Measurements from ENCODE around the gene GPR135. TPM values are rescaled to one million over a fixed set of nuclear protein-coding genes. Genes with fewer than 3 reads are reported as not detected.

The GPR135 gene
- total RNA-seq: 4.7 TPM

GRCh38 chr14:59465316-59466135 lies at the start of gene GPR135:
Gene GPR135, minus strand, starts transcription at chr14:59465380. Its CDS starts 154 bp downstream, at chr14:59465226.
- intact Hi-C loops (cut with DNase I): loop anchor here (1.0 kb wide), 1 partner anchor 19 kb away; the partner anchor contains the start of genes JKAMP and L3HYPDH
- peak within 1 kb of the TSS; percentile 79 to 93 for H3K27ac ChIP-seq
- no peak for TF ChIP-seq CTCF (IDR thresholded peaks at IDR 0.05)

DNA sequence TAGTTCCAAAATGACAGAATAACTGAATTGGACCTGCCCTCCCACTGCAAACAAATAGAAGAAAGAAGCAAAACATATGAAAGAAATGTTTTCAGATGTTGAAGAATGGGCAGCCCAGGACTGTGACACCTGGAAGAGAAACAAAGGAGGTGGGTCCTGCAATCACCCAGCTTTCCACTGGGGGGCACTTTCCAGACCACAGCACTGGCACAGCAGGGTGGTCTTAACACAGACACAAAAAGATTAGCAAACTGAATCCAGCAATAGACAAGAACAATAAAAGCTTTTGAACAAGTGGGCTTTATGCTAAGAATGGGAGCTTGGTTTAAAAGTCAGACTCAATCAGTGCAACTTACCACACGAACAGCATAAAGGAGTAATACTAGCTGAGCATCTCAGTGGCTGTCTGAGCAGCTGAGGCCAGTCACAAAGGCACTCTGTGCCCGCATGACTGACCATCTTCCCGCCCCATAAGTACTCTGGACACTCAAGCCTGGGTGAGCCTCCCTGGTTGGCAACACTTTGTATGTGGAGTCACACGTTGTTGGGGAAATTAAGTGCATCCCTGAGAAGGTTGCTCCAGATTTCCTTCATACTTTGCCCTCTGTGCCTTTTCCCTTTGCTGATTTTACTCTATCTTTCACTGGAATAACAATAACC lies 46.9 kb upstream of the GPR135 start:
- H3K27me3 ChIP-seq: no peaks in the 10 kb centered on the region
- no peaks in the 10 kb centered on the region for H3K9me3 ChIP-seq
- DNase-seq (ENCODE audit: low spot score in 2 of 2): no peak
- H3K4me3 ChIP-seq: no peak overlapping the region
- no peaks in the 10 kb centered on the region for H3K36me3 ChIP-seq
- H3K27ac ChIP-seq: no peak overlapping the region
- intact Hi-C loops (cut with DNase I): no loop called here
- peak in 1 of 3 experiments; percentile 23 for TF ChIP-seq CTCF (IDR thresholded peaks at IDR 0.05)
- H3K4me1 ChIP-seq: no peaks in the 10 kb centered on the region

More at GRCh38 chr14:59465316-59466135, at the start of gene GPR135:
- Histone ChIP-seq H3K9me3 (no peaks in the 10 kb centered on the region), H3K4me1 (peaks cover 0 to 10% of the 10 kb centered on the region in 2 donors), H3K36me3 (peaks cover 0 to 4% of the 10 kb centered on the region in 2 donors), H3K27me3 (no peaks in the 10 kb centered on the region), H3K4me3 (peak within 1 kb of the TSS; percentile 79 to 93)
- DNase-seq (ENCODE audit: low spot score in 2 of 2): no peak

- H3K27ac ChIP-seq: no peak overlapping the region
- H3K27me3 ChIP-seq: no peaks in the 10 kb centered on the region
- no peaks in the 10 kb centered on the region for H3K4me1 ChIP-seq
- TF ChIP-seq CTCF (IDR thresholded peaks at IDR 0.05): no peak
- no peak overlapping the region for H3K4me3 ChIP-seq
- no peak for DNase-seq (ENCODE audit: low spot score in 2 of 2)
- no peaks in the 10 kb centered on the region for H3K9me3 ChIP-seq
- H3K36me3 ChIP-seq: no peaks in the 10 kb centered on the region
- intact Hi-C loops (cut with DNase I): no loop called here
These were observed 45.8 kb upstream of the GPR135 start for GRCh38 chr14:59510966-59511365.

GRCh38 chr14:59510001-59510400 lies 44.8 kb upstream of the GPR135 start:
- no peak for TF ChIP-seq CTCF (IDR thresholded peaks at IDR 0.05)

DNA sequence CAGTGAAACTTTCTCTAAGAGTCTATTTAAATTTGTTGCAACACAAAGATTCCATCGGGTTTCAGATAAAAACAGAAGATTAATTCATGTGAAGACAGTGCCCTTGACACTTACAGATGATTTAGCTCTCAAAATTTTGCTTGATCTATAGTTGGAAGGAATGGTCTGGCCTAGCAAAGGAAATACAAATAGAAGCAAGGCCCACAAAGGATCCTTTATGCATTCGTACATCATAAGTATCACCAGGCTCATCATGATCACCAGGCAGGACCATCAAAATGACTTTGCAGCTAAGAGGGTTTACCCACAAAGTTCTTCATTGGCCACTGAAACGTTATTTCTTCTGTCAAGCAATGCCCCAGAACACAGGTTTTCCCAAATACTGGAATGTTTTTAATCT lies 43.9 kb upstream of the GPR135 start:
- no peak for TF ChIP-seq CTCF (IDR thresholded peaks at IDR 0.05)
- Histone ChIP-seq H3K36me3 (peaks cover 0 to 3% of the 10 kb centered on the region in 2 donors), H3K4me1 (no peaks in the 10 kb centered on the region), H3K27me3 (no peaks in the 10 kb centered on the region), H3K27ac (no peak overlapping the region), H3K9me3 (no peaks in the 10 kb centered on the region), H3K4me3 (no peak overlapping the region)
- DNase-seq (ENCODE audit: low spot score in 2 of 2): no peak
- intact Hi-C loops (cut with DNase I): loop anchor here (5.0 kb wide), 1 partner anchor 178 kb away; no protein-coding TSS in a partner anchor

More at GRCh38 chr14:59510001-59510400, 44.8 kb upstream of the GPR135 start:
- no peak overlapping the region for H3K27ac ChIP-seq
- H3K4me3 ChIP-seq: no peak overlapping the region
- no peak for DNase-seq (ENCODE audit: low spot score in 2 of 2)
- no peaks in the 10 kb centered on the region for H3K36me3 ChIP-seq
- intact Hi-C loops (cut with DNase I): no loop called here
- H3K9me3 ChIP-seq: no peaks in the 10 kb centered on the region
- no peaks in the 10 kb centered on the region for H3K4me1 ChIP-seq
- no peaks in the 10 kb centered on the region for H3K27me3 ChIP-seq

Data from ascending aorta (tissue), 2 donors.